ENCODE measurements around the gene ZYG11B. TPM values are rescaled to one million over a fixed set of nuclear protein-coding genes. Genes with fewer than 3 reads are reported as not detected.

Gene ZYG11B
- total RNA-seq, 1 donor from 2014 or later, result 84.3 TPM

Other genes starting within 250 kb of the ZYG11B start
- 36.2 TPM for gene TUT4, start 173.4 kb upstream of the ZYG11B start, total RNA-seq
- 4.2 TPM for gene GPX7, start 124.1 kb upstream of the ZYG11B start, total RNA-seq
- not detected for gene SHISAL2A, start 93.3 kb upstream of the ZYG11B start, total RNA-seq
- gene COA7, start 28.1 kb upstream of the ZYG11B start, total RNA-seq, result 18.5 TPM
- not detected for gene ZYG11A, start 116.3 kb downstream of the ZYG11B start, total RNA-seq
- gene ECHDC2, start 195.3 kb downstream of the ZYG11B start, total RNA-seq, result 155 TPM
- gene SCP2, start 200.8 kb downstream of the ZYG11B start, total RNA-seq, result 144 TPM

Measured in left ventricle myocardium superior (tissue), 1 donor.